Endothelial cell of umbilical vein (primary cell): ENCODE results near the gene DEF6.

Experiments used
- EZH2 ChIP-seq: IDR thresholded peaks from 2 replicates; pipeline ENCODE4 v1.6.1; 2012; ENCODE audit warnings: borderline replicate concordance, low read depth, mild to moderate bottlenecking, moderate library complexity, low read length, inconsistent platforms; ENCODE audit not compliant: severe bottlenecking
- MAX ChIP-seq: IDR thresholded peaks from 2 replicates; pipeline ENCODE4 v1.6.1; 2011; ENCODE audit not compliant: insufficient read depth, insufficient read length
- POLR2A ChIP-seq: IDR thresholded peaks from 2 replicates; pipeline ENCODE4 v1.6.1; 2012; ENCODE audit warnings: low read depth, mild to moderate bottlenecking, control low read depth, low read length
- POLR2AphosphoS5 ChIP-seq: IDR thresholded peaks from 2 replicates; pipeline ENCODE4 v1.6.1; 2012; ENCODE audit warnings: low read depth, mild to moderate bottlenecking, control low read depth, low read length, moderate library complexity; ENCODE audit not compliant: insufficient read depth
- TF ChIP-seq, protein P1 (sequence below), 2 donors: IDR thresholded peaks; 1 replicate in 1 of 2; 2 replicates in 1 of 2; pipeline ENCODE4 v1.5.1; 2011; ENCODE audit warnings: low read length in 2 of 2, mild to moderate bottlenecking in 2 of 2, moderate library complexity in 2 of 2, control low read depth in 1 of 2, inconsistent platforms in 1 of 2, low read depth in 1 of 2; ENCODE audit not compliant: insufficient read depth in 1 of 2; ENCODE audit errors: extremely low read depth in 1 of 2

GRCh38 chr6:35248965-35249364 is 48.7 kb upstream of the DEF6 start:
- TF ChIP-seq POLR2A (no peak), EZH2 (no peak), POLR2AphosphoS5 (no peak), MAX (no peak)
- TF ChIP-seq, protein P1, sequence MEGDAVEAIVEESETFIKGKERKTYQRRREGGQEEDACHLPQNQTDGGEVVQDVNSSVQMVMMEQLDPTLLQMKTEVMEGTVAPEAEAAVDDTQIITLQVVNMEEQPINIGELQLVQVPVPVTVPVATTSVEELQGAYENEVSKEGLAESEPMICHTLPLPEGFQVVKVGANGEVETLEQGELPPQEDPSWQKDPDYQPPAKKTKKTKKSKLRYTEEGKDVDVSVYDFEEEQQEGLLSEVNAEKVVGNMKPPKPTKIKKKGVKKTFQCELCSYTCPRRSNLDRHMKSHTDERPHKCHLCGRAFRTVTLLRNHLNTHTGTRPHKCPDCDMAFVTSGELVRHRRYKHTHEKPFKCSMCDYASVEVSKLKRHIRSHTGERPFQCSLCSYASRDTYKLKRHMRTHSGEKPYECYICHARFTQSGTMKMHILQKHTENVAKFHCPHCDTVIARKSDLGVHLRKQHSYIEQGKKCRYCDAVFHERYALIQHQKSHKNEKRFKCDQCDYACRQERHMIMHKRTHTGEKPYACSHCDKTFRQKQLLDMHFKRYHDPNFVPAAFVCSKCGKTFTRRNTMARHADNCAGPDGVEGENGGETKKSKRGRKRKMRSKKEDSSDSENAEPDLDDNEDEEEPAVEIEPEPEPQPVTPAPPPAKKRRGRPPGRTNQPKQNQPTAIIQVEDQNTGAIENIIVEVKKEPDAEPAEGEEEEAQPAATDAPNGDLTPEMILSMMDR (IDR thresholded peaks at IDR 0.05; ENCODE audit: extremely low read depth in 1 of 2, insufficient read depth in 1 of 2, low read depth in 1 of 2, low read length in 2 of 2): no peak
